Hematopoietic multipotent progenitor cell treated with erythropoietin and hydrocortisone succinate and interleukin-3 and kit ligand, for 17 days (in vitro differentiated cells): ENCODE results near the gene HOXB13.

ENCODE experiments used
- DNase-seq: peaks from one replicate; pipeline ENCODE4 v3.0.0-alpha.2; 2015; ENCODE audit warnings: low spot score

HOXB13 gene

GRCh38 chr17:48704361-48705248 is 23.9 kb downstream of the HOXB13 start:
- DNase-seq, result no peak

DNA sequence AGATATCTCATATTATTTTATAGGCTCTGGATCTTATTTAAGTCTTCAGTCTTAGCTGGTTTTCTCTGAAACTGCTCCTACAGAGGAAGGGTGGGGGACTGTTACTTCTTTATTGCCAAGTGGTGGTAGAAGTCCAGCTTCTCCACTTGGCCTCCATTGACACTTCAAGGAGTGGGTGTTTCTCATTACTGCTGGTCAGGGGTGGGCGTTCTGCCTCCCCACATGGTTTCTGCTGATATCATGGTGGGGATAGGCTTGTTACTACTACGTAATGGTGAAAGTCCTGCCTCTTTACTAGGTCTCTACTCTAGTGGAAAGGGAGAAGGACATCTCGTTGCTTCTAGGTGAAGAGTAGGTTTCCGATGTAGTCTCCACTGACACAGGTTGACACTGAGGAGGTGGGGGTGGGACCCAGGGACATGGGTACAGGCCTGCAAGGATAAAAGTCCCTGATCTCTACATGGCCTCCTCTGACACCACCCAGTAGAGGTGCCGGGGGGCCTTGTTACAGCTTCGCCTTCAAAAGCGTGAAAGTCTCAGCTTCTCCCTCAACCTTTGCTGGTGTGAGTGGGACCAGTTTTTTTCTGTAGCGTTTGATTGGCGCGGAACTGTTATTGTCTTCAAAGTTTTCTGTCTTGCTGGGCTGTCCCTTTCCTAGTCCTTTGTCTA is 26.6 kb downstream of the HOXB13 start:
- DNase-seq, result no peak

DNA sequence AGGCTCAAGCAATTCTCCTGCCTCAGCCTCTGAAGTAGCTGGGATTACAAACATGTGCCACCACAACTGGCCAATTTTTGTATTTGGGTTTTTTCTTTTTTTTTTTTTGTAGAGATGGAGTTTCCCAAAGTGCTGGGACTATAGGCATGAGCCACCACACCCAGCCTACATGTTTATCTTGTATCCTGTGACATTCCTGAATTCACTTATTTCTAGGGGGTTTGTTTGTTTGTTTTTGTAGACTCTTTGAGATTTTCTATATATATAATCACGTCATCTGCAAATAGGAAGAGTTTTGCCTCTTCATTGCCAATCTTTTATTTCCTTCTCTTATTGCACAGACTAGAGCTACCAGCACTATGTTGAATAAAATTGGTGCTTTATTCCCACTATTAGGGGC is 35.4 kb downstream of the HOXB13 start:
- DNase-seq, result no peak

- no peak for DNase-seq
These were observed 36.5 kb downstream of the HOXB13 start for GRCh38 chr17:48692049-48692448.

DNA sequence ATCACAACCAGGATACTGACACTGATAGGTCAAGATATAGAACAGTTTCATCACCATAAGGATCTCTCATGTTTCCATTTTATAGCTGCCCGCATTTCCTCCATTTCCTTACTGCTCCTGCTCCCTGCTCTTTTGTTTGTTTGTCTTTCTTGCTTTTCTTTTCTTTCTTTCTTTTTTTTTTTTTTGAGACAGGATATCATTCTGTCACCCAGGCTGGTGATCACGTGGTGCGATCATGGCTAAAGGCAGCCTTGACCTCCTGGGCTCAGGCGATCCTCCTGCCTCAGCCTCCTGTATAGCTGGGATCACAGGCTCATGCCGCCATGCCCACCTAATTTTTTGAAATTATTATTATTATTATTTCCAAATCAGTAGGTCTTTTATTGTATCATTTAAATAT is 37.9 kb downstream of the HOXB13 start:
- no peak for DNase-seq

- no peak for DNase-seq
These were observed 46.9 kb downstream of the HOXB13 start for GRCh38 chr17:48681609-48682008.

- no peak for DNase-seq
These were observed 49.0 kb downstream of the HOXB13 start for GRCh38 chr17:48679385-48680096.

DNA sequence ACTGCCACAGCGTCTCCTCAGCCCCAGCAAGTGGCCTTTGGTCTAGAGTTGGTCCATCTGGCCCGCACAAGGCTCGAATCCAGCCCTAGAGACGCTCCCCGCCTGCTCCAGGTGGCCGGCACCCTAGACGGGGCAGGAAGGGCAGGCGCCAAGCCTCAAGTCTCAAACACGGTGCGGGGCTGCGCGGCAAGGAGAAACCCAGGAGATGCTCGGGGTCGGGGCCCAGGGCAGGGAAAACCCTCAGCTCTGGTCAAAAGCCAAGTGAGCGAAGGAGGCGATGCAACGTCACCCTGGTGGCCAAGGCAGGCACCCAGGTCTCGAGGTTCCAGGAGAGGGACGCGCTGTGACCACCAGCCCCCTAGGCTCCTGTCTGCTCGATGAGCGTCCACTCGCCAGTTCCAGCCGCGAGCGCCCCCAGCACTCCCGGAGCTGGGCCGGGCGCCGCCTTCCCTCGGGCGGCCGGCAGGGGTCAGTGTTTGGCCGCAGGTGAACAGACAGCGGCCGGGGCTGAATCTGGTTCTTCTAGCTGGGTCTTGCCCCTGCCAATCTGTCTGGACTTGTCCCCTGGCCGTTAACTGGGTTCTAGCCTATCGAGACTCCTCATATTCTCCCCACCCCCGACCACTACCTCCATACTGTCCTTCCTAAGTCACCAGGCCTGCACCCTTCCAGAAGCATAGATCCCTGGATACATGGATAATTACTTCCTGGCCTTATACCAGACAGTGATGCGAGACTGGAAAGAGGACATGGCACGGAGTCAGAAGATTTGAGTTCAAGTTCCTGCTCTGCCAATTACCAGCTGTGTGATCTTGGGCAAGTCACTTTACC is 50.2 kb downstream of the HOXB13 start:
- DNase-seq, result peak; percentile 41

DNA sequence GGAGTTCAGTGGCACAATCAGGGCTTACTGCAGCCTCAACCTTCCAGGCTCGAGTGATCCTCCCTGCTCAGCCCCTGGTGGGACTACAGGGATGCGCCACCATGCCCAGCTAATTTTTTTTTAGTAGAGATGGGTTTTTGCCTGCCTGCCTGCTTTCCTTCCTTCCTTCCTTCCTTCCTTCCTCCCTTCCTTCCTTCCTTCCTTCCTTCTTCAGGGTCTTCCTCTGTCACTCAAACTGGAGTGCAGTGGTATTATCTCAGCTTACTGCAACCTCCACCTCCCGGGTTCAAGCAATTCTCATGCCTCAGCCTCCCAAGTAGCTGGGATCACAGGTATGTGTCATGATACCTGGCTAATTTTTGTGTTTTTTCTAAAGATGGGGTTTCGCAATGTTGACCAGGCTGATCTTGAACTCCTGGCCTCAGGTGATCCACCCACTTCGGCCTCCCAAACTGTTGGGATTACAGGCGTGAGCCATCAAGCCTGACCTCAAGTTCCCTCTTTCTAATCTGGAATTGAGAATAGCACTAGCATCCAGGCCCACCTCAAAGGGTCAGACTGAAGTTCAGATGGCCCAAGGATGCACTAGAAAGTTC is 51.5 kb downstream of the HOXB13 start:
- no peak for DNase-seq
